Endothelial cell of umbilical vein (primary cell): ENCODE measurements around the gene CMTM8. TPM values are rescaled to one million over a fixed set of nuclear protein-coding genes. Genes with fewer than 3 reads are reported as not detected.

ENCODE experiments used
- BruUV-seq: library from RNA; stranded (reverse); fragments of 400-500 nt; replicated peaks from 2 replicates; lab custom pipeline; 2021; lab: Mats Ljungman, UMichigan
- CTCF ChIA-PET: fragments of 300-600, 350-600 bp; sonication (Branson Sonifier 250); formaldehyde crosslinking; loops from one replicate; lab custom pipeline; 2021; ENCODE audit warnings: antibody characterized with exemption, inconsistent platforms; lab: Charles Lee
- POLR2A ChIA-PET: fragments of 300-600, 350-600 bp; sonication (Branson Sonifier 250); formaldehyde crosslinking; loops from one replicate; lab custom pipeline; 2021; ENCODE audit warnings: antibody characterized with exemption, inconsistent platforms; lab: Charles Lee
- DNase-seq: peaks from one replicate; pipeline ENCODE4 v3.0.0-alpha.2; 2011; ENCODE audit warnings: low read depth, low spot score
- FAIRE-seq: peaks from 2 replicates; lab custom pipeline; 2011; peaks lifted over from hg19 to GRCh38; lab: Jason Lieb, UNC
- H2AFZ ChIP-seq: 2 replicates; pipeline ENCODE4 v1.6.0; 2012; ENCODE audit warnings: low read depth, low read length, control low read depth, inconsistent platforms
- H3K27ac ChIP-seq: 2 replicates; pipeline ENCODE4 v1.5.1; 2011; ENCODE audit warnings: low read depth, mild to moderate bottlenecking, control low read depth, low read length, moderate library complexity; ENCODE audit not compliant: insufficient read depth
- H3K27me3 ChIP-seq, 2 experiments: 2 replicates each; pipeline versions ENCODE4 v1.6.0 to v1.6.1; 2011; ENCODE audit warnings: low read length in 2 of 2, mixed read lengths in 1 of 2; ENCODE audit not compliant: control insufficient read depth in 2 of 2, insufficient read depth in 2 of 2
- H3K36me3 ChIP-seq, 2 experiments: 2 replicates in 1 of 2; 3 replicates in 1 of 2; pipeline ENCODE4 v1.5.1; 2011; ENCODE audit warnings: low read length in 2 of 2, mild to moderate bottlenecking in 1 of 2, moderate library complexity in 1 of 2; ENCODE audit not compliant: control insufficient read depth in 2 of 2, insufficient read depth in 2 of 2; ENCODE audit errors: extremely low read depth in 1 of 2
- H3K4me1 ChIP-seq: 3 replicates; pipeline ENCODE4 v1.5.1; 2011; ENCODE audit warnings: mild to moderate bottlenecking, low read length; ENCODE audit not compliant: control insufficient read depth, insufficient read depth; ENCODE audit errors: extremely low read depth
- H3K4me2 ChIP-seq: 2 replicates; pipeline ENCODE4 v1.6.1; 2011; ENCODE audit warnings: low read length, control low read depth, mixed read lengths; ENCODE audit not compliant: insufficient read depth
- H3K4me3 ChIP-seq, 3 experiments: fragments of 200-600 bp in 1 of 3; sonication (generic), shearing (Covaris generic) in 1 of 3; replicated peaks in 1 of 3; 2 replicates each; pipeline ENCODE4 v1.5.1; 2011 to 2016; ENCODE audit warnings: control low read depth in 3 of 3, low read length in 3 of 3, mild to moderate bottlenecking in 2 of 3, inconsistent platforms in 1 of 3, low read depth in 1 of 3, moderate library complexity in 1 of 3; ENCODE audit not compliant: insufficient read depth in 1 of 3
- H3K79me2 ChIP-seq: 2 replicates; pipeline ENCODE4 v1.6.0; 2012; ENCODE audit warnings: low read length, inconsistent platforms; ENCODE audit not compliant: control insufficient read depth, insufficient read depth
- H3K9ac ChIP-seq: replicated peaks from 2 replicates; pipeline ENCODE3; 2011; ENCODE audit warnings: low read length, control low read depth; ENCODE audit not compliant: insufficient read depth; ENCODE audit errors: extremely low read depth
- H3K9me1 ChIP-seq: replicated peaks from 3 replicates; pipeline ENCODE4 v1.6.0; 2011; ENCODE audit warnings: mild to moderate bottlenecking, low read length; ENCODE audit not compliant: control insufficient read depth, insufficient read depth; ENCODE audit errors: extremely low read depth
- H3K9me3 ChIP-seq: replicated peaks from 2 replicates; pipeline ENCODE4 v1.5.1; 2012; ENCODE audit warnings: low read length, inconsistent platforms; ENCODE audit not compliant: control insufficient read depth, insufficient read depth
- H4K20me1 ChIP-seq: replicated peaks from 2 replicates; pipeline ENCODE3; 2011; ENCODE audit warnings: mild to moderate bottlenecking, low read length; ENCODE audit not compliant: control insufficient read depth, insufficient read depth; ENCODE audit errors: extremely low read depth
- CTCF ChIP-seq, 2 donors: IDR thresholded peaks; 1 replicate in 1 of 2; 2 replicates in 1 of 2; pipeline ENCODE4 v1.5.1; 2011; ENCODE audit warnings: low read length in 2 of 2, mild to moderate bottlenecking in 2 of 2, moderate library complexity in 2 of 2, control low read depth in 1 of 2, inconsistent platforms in 1 of 2, low read depth in 1 of 2; ENCODE audit not compliant: insufficient read depth in 1 of 2; ENCODE audit errors: extremely low read depth in 1 of 2
- FOS ChIP-seq: IDR thresholded peaks from 2 replicates; pipeline ENCODE4 v1.6.1; 2011; ENCODE audit warnings: mild to moderate bottlenecking, low read length, moderate library complexity, borderline replicate concordance; ENCODE audit not compliant: insufficient read depth
- GATA2 ChIP-seq: IDR thresholded peaks from 2 replicates; pipeline ENCODE4 v1.7.0; 2011; ENCODE audit warnings: low read depth, mild to moderate bottlenecking, moderate library complexity, mixed read lengths, low read length; ENCODE audit not compliant: insufficient read length, insufficient read depth
- JUN ChIP-seq: IDR thresholded peaks from 2 replicates; pipeline ENCODE4 v1.6.1; 2011; ENCODE audit warnings: borderline replicate concordance, low read depth; ENCODE audit not compliant: insufficient read length, insufficient read depth
- MAX ChIP-seq: IDR thresholded peaks from 2 replicates; pipeline ENCODE4 v1.6.1; 2011; ENCODE audit not compliant: insufficient read depth, insufficient read length
- MYC ChIP-seq: IDR thresholded peaks from one replicate; pipeline ENCODE4 v1.6.1; 2011; ENCODE audit warnings: mild to moderate bottlenecking, low read depth, low read length
- POLR2A ChIP-seq: IDR thresholded peaks from 2 replicates; pipeline ENCODE4 v1.6.1; 2012; ENCODE audit warnings: low read depth, mild to moderate bottlenecking, control low read depth, low read length
- POLR2AphosphoS5 ChIP-seq: IDR thresholded peaks from 2 replicates; pipeline ENCODE4 v1.6.1; 2012; ENCODE audit warnings: low read depth, mild to moderate bottlenecking, control low read depth, low read length, moderate library complexity; ENCODE audit not compliant: insufficient read depth
- dilution Hi-C: fragments of 300-500 bp; cut with MboI; formaldehyde crosslinking; loops from one replicate; pipeline ENCODE4 v1.15.0; 2019; ENCODE audit warnings: low sequenced_read_pairs; ENCODE audit not compliant: extremely low pct_ligation_motif_present
- intact Hi-C: fragments of 100-400 bp; cut with micrococcal nuclease; formaldehyde crosslinking; loops from one replicate; pipeline ENCODE4 v1.10.0; 2022
- polyA plus RNA-seq, 4 experiments: library from polyadenylated mRNA; depleted of rRNA in 3 of 4; stranded (reverse) in 3 of 4; unstranded in 1 of 4; fragments of >200 nt; gene quantifications; 2 replicates each; pipeline versions ENCODE4 v1.2.1 to v1.2.3, GENCODE V29; 2011 to 2012; ENCODE audit warnings: missing spikeins in 1 of 4
- total RNA-seq: library from RNA; stranded (reverse); gene quantifications from 2 replicates; pipeline ENCODE4 v1.2.3, GENCODE V29; 2021

Gene CMTM8
- total and polyA plus RNA-seq, 2 donors (not counting 3 experiments of a cell fraction or from before 2014, with no cell fraction given) = 7.3 to 11.9 TPM

- no peak for FAIRE-seq
These were observed 146.5 kb downstream of the CMTM8 start for GRCh38 chr3:32384938-32385337.

More at GRCh38 chr3:32384938-32385337, 146.5 kb downstream of the CMTM8 start:
- CTCF ChIA-PET = interaction anchor here (1.0 to 2.7 kb wide), 2 partner anchors 10 to 83 kb away, joined by 3 to 24 read pairs; no protein-coding TSS in a partner anchor
- Histone ChIP-seq H3K4me2 (no peak overlapping the region), H4K20me1 (no peaks in the 10 kb centered on the region), H3K4me1 (no peaks in the 10 kb centered on the region), H3K9ac (no peak overlapping the region), H3K27me3 (peaks cover 0 to 2% of the 10 kb centered on the region in 2 experiments), H3K36me3 (no peaks in the 10 kb centered on the region), H3K4me3 (no peak overlapping the region), H3K9me1 (no peaks in the 10 kb centered on the region), H3K9me3 (no peaks in the 10 kb centered on the region), H2AFZ (no peak overlapping the region), H3K27ac (no peak overlapping the region), H3K79me2 (no peaks in the 10 kb centered on the region)
- intact Hi-C loops = no loop called here
- TF ChIP-seq POLR2AphosphoS5 (no peak), JUN (no peak), POLR2A (no peak), FOS (no peak), GATA2 (no peak), CTCF (IDR thresholded peaks at IDR 0.05; ENCODE audit: extremely low read depth in 1 of 2, insufficient read depth in 1 of 2, low read depth in 1 of 2, low read length in 2 of 2) (no peak), MAX (no peak), MYC (no peak)
- dilution Hi-C loops = no loop called here
- no TSS peak for BruUV-seq
- POLR2A ChIA-PET = no interaction called here
- no peak for DNase-seq
